Neural progenitor cell (in vitro differentiated cells): ENCODE data around the gene COL4A2. TPM values are rescaled to one million over a fixed set of nuclear protein-coding genes. Genes with fewer than 3 reads are reported as not detected.

Experiments
- DNase-seq: peaks from one replicate; pipeline ENCODE4 v3.0.0-alpha.2; 2016; ENCODE audit warnings: low spot score
- H2AFZ ChIP-seq: fragments of 200-600 bp; sonication (generic); replicated peaks from 2 replicates; pipeline ENCODE4 v1.6.1; 2016; ENCODE audit warnings: antibody characterized with exemption
- H3F3A ChIP-seq: fragments of 200-600 bp; sonication (generic); 2 replicates; pipeline ENCODE4 v1.6.1; 2016; ENCODE audit warnings: antibody characterized with exemption, low read depth
- H3K27ac ChIP-seq: fragments of 200-600 bp; sonication (generic); 2 replicates; pipeline ENCODE4 v1.5.1; 2016; ENCODE audit warnings: mild to moderate bottlenecking
- H3K27me3 ChIP-seq: fragments of 200-600 bp; sonication (generic); 2 replicates; pipeline ENCODE4 v1.6.1; 2016; ENCODE audit warnings: mild to moderate bottlenecking, moderate library complexity
- H3K36me3 ChIP-seq: fragments of 200-600 bp; sonication (generic); 2 replicates; pipeline ENCODE4 v1.5.1; 2016
- H3K4me1 ChIP-seq: fragments of 200-600 bp; sonication (generic); 2 replicates; pipeline ENCODE4 v1.6.1; 2016; ENCODE audit warnings: mixed run types
- H3K4me2 ChIP-seq: fragments of 200-600 bp; sonication (generic); 2 replicates; pipeline ENCODE4 v1.6.1; 2016
- H3K4me3 ChIP-seq: fragments of 200-600 bp; sonication (generic); 2 replicates; pipeline ENCODE4 v1.5.1; 2016
- H3K79me2 ChIP-seq: fragments of 200-600 bp; sonication (generic); 2 replicates; pipeline ENCODE4 v1.6.1; 2016; ENCODE audit warnings: low read depth
- H3K9ac ChIP-seq: fragments of 200-600 bp; sonication (generic); 2 replicates; pipeline ENCODE4 v1.6.1; 2016
- H3K9me3 ChIP-seq: fragments of 200-600 bp; sonication (generic); 2 replicates; pipeline ENCODE4 v1.5.1; 2016; ENCODE audit warnings: low read depth
- H4K20me1 ChIP-seq: fragments of 200-600 bp; sonication (generic); 2 replicates; pipeline ENCODE4 v1.6.1; 2016; ENCODE audit warnings: low read depth
- H3K27ac Mint-ChIP-seq: 3 replicates; pipeline ENCODE4 v1.8.0; 2021; ENCODE audit warnings: mixed read lengths
- H3K27me3 Mint-ChIP-seq: 2 replicates; pipeline ENCODE4 v1.8.0; 2022; ENCODE audit warnings: low read depth, mild to moderate bottlenecking, inconsistent platforms, moderate library complexity, mixed read lengths; ENCODE audit not compliant: insufficient read depth
- H3K36me3 Mint-ChIP-seq: 3 replicates; pipeline ENCODE4 v1.8.0; 2021; ENCODE audit warnings: mixed read lengths
- H3K4me1 Mint-ChIP-seq: 3 replicates; pipeline ENCODE4 v1.8.0; 2021; ENCODE audit warnings: mixed read lengths
- H3K4me3 Mint-ChIP-seq: 3 replicates; pipeline ENCODE4 v1.8.0; 2021; ENCODE audit warnings: mild to moderate bottlenecking, moderate library complexity, mixed read lengths
- H3K9me3 Mint-ChIP-seq: 3 replicates; pipeline ENCODE4 v1.8.0; 2020; ENCODE audit warnings: mixed read lengths
- EZH2 ChIP-seq: fragments of 200-600 bp; sonication (generic); IDR thresholded peaks from 2 replicates; pipeline ENCODE4 v1.6.1; 2017; ENCODE audit warnings: antibody characterized with exemption, mild to moderate bottlenecking, moderate library complexity
- EZH2phosphoT487 ChIP-seq: fragments of 200-600 bp; sonication (generic); IDR thresholded peaks from 2 replicates; pipeline ENCODE4 v1.6.1; 2017; ENCODE audit warnings: antibody characterized with exemption
- total RNA-seq: library from RNA; depleted of rRNA; stranded (reverse); fragments of >200 nt; gene quantifications from 2 replicates; pipeline ENCODE4 v1.2.3, GENCODE V29; 2015; ENCODE audit warnings: low replicate concordance
- TF ChIP-seq, protein P1 (sequence below): fragments of 200-600 bp; sonication (generic); IDR thresholded peaks from 2 replicates; pipeline ENCODE4 v1.5.1; 2017; ENCODE audit warnings: antibody characterized with exemption, mild to moderate bottlenecking

COL4A2 gene
- total RNA-seq, 1 donor from 2014 or later, result 73.6 TPM

DNA sequence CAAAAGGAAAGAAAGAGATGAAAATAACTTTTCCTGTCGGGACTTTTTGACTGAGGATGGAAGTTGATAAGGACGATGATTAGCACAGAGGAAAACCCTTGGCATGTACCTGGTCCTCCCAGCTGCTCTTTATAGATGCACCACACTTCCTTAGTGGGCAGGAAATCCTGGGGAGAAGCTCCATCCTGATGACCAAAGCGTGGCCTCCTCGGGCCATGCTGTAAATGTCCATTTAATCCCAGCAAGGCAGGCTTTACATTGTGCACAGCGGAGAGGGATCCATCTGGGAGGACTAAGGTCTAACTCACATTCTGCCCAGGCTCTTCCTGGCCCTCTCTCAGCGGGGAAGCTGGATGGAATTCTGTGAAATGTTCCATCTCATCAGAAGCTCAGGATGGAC lies 113.5 kb downstream of the COL4A2 start:
- no peaks in the 10 kb centered on the region for H3F3A ChIP-seq
- H3K9me3 Mint-ChIP-seq, result no peaks in the 10 kb centered on the region
- H2AFZ ChIP-seq, result no peak overlapping the region
- H3K4me2 ChIP-seq, result no peak overlapping the region
- H4K20me1 ChIP-seq, result no peaks in the 10 kb centered on the region
- TF ChIP-seq EZH2phosphoT487 (no peak), EZH2 (no peak)
- TF ChIP-seq, protein P1, sequence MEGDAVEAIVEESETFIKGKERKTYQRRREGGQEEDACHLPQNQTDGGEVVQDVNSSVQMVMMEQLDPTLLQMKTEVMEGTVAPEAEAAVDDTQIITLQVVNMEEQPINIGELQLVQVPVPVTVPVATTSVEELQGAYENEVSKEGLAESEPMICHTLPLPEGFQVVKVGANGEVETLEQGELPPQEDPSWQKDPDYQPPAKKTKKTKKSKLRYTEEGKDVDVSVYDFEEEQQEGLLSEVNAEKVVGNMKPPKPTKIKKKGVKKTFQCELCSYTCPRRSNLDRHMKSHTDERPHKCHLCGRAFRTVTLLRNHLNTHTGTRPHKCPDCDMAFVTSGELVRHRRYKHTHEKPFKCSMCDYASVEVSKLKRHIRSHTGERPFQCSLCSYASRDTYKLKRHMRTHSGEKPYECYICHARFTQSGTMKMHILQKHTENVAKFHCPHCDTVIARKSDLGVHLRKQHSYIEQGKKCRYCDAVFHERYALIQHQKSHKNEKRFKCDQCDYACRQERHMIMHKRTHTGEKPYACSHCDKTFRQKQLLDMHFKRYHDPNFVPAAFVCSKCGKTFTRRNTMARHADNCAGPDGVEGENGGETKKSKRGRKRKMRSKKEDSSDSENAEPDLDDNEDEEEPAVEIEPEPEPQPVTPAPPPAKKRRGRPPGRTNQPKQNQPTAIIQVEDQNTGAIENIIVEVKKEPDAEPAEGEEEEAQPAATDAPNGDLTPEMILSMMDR, result no peak
- H3K9me3 ChIP-seq, result no peaks in the 10 kb centered on the region
- H3K4me3 Mint-ChIP-seq, result no peak overlapping the region
- H3K27ac Mint-ChIP-seq, result no peak overlapping the region
- no peak overlapping the region for H3K9ac ChIP-seq
- H3K4me1 Mint-ChIP-seq, result peaks cover 26% of the 10 kb centered on the region
- no peaks in the 10 kb centered on the region for H3K36me3 ChIP-seq
- H3K79me2 ChIP-seq, result no peaks in the 10 kb centered on the region
- H3K4me3 ChIP-seq, result no peak overlapping the region
- no peaks in the 10 kb centered on the region for H3K27me3 ChIP-seq
- no peak for DNase-seq
- peaks cover 2% of the 10 kb centered on the region for H3K27me3 Mint-ChIP-seq
- H3K36me3 Mint-ChIP-seq, result peaks cover 25% of the 10 kb centered on the region
- H3K27ac ChIP-seq, result no peak overlapping the region
- H3K4me1 ChIP-seq, result peaks cover 5% of the 10 kb centered on the region

DNA sequence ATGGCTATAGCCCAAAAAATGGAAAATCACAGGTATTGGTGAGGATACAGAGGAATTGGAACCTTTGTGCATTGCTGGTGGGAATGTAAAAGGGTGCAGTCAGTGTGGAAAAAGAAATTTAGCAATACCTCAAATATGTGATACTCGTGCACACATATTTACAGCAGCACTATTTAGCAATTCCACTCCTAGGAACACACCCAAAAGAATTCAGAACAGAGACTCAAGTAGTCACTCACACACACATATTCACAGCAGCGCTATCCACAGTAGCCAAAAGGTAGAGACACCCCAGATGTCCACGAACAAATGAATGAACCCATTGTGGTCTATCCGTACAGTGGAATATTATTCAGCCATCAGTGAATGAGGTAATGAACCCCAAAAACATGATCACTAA lies 114.0 kb downstream of the COL4A2 start:
- Histone ChIP-seq H3K79me2 (no peaks in the 10 kb centered on the region), H2AFZ (no peak overlapping the region), H3F3A (no peaks in the 10 kb centered on the region), H3K4me2 (no peak overlapping the region), H3K9me3 (no peaks in the 10 kb centered on the region), H3K9ac (no peak overlapping the region), H3K4me1 (peaks cover 5% of the 10 kb centered on the region), H3K4me3 (no peak overlapping the region), H4K20me1 (no peaks in the 10 kb centered on the region), H3K36me3 (no peaks in the 10 kb centered on the region), H3K27me3 (no peaks in the 10 kb centered on the region), H3K27ac (no peak overlapping the region)
- Mint-ChIP-seq H3K4me1 (peaks cover 27% of the 10 kb centered on the region), H3K9me3 (no peaks in the 10 kb centered on the region), H3K4me3 (no peak overlapping the region), H3K27me3 (peaks cover 2% of the 10 kb centered on the region), H3K27ac (no peak overlapping the region), H3K36me3 (peaks cover 24% of the 10 kb centered on the region)
- TF ChIP-seq EZH2 (no peak), EZH2phosphoT487 (no peak)
- TF ChIP-seq, protein P1, result no peak
- no peak for DNase-seq

DNA sequence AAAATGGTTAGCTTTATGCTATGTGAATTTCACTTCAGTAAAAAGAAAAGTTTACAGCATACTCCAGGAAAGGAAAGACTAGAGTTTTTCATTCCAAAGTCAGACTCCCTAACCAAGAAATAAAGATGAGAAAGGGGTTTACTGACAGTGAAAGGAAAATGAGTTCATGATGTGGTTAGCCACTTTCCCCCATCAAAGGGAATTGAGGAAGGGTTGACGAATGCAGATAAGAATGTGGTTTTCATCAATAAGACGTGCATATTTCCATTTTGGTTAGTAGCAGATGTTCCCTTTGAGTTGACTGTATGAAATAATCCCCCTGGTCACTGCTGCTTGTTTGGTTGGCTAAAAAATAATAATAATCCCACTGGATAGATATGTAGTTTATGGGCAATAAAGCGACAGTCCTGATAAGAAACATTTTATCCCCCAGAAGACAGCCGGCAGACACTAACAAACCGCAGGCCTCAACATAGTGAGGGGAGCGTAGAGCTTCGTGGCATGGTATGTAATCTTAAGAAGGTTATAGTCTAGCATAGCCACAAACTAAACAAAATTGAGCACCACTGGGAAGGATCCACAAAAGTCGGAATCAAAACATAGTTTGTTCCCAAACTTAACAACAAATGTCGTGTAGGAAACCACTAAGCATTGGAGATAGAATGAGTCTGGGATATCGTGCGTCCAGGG lies 114.8 kb downstream of the COL4A2 start:
- H3K9me3 ChIP-seq, result no peaks in the 10 kb centered on the region
- no peak overlapping the region for H3K4me2 ChIP-seq
- no peak overlapping the region for H3K27ac ChIP-seq
- H3K36me3 ChIP-seq, result no peaks in the 10 kb centered on the region
- no peaks in the 10 kb centered on the region for H4K20me1 ChIP-seq
- H3K4me3 ChIP-seq, result no peak overlapping the region
- DNase-seq, result no peak
- no peaks in the 10 kb centered on the region for H3K79me2 ChIP-seq
- no peaks in the 10 kb centered on the region for H3K27me3 Mint-ChIP-seq
- H3K4me1 Mint-ChIP-seq, result peaks cover 27% of the 10 kb centered on the region
- no peaks in the 10 kb centered on the region for H3K27me3 ChIP-seq
- TF ChIP-seq, protein P1, result no peak
- no peak overlapping the region for H3K9ac ChIP-seq
- H3K36me3 Mint-ChIP-seq, result peaks cover 21% of the 10 kb centered on the region
- H3K4me1 ChIP-seq, result peaks cover 5% of the 10 kb centered on the region
- H3K4me3 Mint-ChIP-seq, result no peak overlapping the region
- H3K27ac Mint-ChIP-seq, result no peak overlapping the region
- no peaks in the 10 kb centered on the region for H3K9me3 Mint-ChIP-seq
- no peak overlapping the region for H2AFZ ChIP-seq
- H3F3A ChIP-seq, result no peaks in the 10 kb centered on the region
